Activated CD4-positive, alpha-beta T cell treated with anti-CD3 and anti-CD28 coated beads for 36 hours (primary cell): ENCODE measurements around the gene EIF4ENIF1. TPM values are rescaled to one million over a fixed set of nuclear protein-coding genes. Genes with fewer than 3 reads are reported as not detected.

Experiments used
- ATAC-seq: fragments of 200-7000 bp; cut with Tn5 transposase; one replicate; pipeline ENCODE4 v1.10.0; 2021; ENCODE audit warnings: mild to moderate bottlenecking, moderate library complexity
- CTCF ChIA-PET: fragments of 350-600 bp; sonication (Branson Sonifier 250); formaldehyde crosslinking; loops from one replicate; lab custom pipeline; 2021; ENCODE audit warnings: antibody characterized with exemption; lab: Charles Lee
- POLR2A ChIA-PET: fragments of 350-600 bp; sonication (Branson Sonifier 250); formaldehyde crosslinking; loops from one replicate; lab custom pipeline; 2021; ENCODE audit warnings: antibody characterized with exemption, inconsistent platforms; lab: Charles Lee
- DNase-seq: peaks from one replicate; pipeline ENCODE4 v3.0.0-alpha.2; 2020
- H3K27ac Mint-ChIP-seq: one replicate; pipeline ENCODE4 v1.8.0; 2021; ENCODE audit warnings: mixed read lengths
- H3K27me3 Mint-ChIP-seq: one replicate; pipeline ENCODE4 v1.8.0; 2021; ENCODE audit warnings: mixed read lengths
- H3K36me3 Mint-ChIP-seq: one replicate; pipeline ENCODE4 v1.8.0; 2021; ENCODE audit warnings: low read depth, mixed read lengths
- H3K4me1 Mint-ChIP-seq: one replicate; pipeline ENCODE4 v1.8.0; 2021; ENCODE audit warnings: mixed read lengths
- H3K4me3 Mint-ChIP-seq: one replicate; pipeline ENCODE4 v1.8.0; 2021; ENCODE audit warnings: mild to moderate bottlenecking, moderate library complexity, mixed read lengths
- H3K9me3 Mint-ChIP-seq: one replicate; pipeline ENCODE4 v1.8.0; 2021; ENCODE audit warnings: low read depth, mixed read lengths
- intact Hi-C, 2 experiments: fragments of 100-400 bp; cut with DNase I in 1 of 2; cut with micrococcal nuclease in 1 of 2; formaldehyde crosslinking; loops; one replicate each; pipeline versions ENCODE4 v1.14.2 to v1.15.1; 2022 to 2024; cut with DNase I, micrococcal nuclease
- total RNA-seq, 2 experiments: library from RNA; stranded (reverse); gene quantifications; one replicate each; pipeline ENCODE4 v1.2.3, GENCODE V29; 2021

EIF4ENIF1 gene
- total RNA-seq, 2 experiments from 2014 or later = 45.4 to 75.0 TPM

DNA sequence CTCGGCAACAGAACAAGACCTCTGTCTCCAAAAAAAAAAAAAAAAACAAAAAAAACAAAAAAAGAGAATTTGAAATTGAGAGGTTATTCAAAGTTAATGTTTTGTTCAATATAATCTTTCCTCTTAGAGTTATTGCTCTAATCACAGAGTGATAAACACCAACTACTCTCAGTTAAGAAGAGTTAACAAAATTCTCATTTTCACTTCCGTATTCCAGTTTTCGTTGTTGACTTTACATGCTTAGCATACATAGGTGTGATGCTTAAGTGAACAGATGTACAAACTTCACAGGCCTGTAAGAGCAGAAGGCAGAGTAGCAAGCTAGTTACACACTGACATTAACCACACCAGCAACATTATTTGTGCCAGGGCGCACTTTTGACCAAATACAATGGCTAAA is 12.3 kb downstream of the EIF4ENIF1 start:
- Mint-ChIP-seq H3K27ac (no peak overlapping the region), H3K4me1 (peaks cover 23% of the 10 kb centered on the region)

DNA sequence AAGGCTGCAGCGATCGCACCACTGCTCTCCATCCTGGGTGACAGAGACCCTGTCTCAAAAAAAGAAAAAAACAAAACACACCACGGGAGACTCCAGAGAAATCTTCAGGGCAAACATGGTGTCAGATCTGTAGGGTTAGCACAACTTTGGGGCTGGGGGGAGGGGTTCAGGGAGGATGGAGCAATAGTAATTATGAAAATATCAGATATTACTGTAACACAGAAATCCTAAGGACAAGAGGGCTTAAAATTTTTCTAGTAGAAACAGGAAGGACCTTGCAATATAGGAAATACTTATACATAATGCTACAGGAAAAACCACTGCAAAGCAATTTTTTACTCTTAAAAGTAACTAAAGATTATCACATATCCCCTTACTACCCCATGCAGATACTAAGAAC is 13.8 kb downstream of the EIF4ENIF1 start:
- intact Hi-C loops = no loop called here
- DNase-seq = no peak
- H3K36me3 Mint-ChIP-seq = peaks cover 54% of the 10 kb centered on the region
- no peaks in the 10 kb centered on the region for H3K27me3 Mint-ChIP-seq
- no peak overlapping the region for H3K4me3 Mint-ChIP-seq
- ChIA-PET CTCF (no interaction called here), POLR2A (interaction anchor here (0.7 kb wide), 1 partner anchor 58 kb away, joined by 3 read pairs; no protein-coding TSS in a partner anchor)
- ATAC-seq = peak; percentile 51
- H3K4me1 Mint-ChIP-seq = peaks cover 29% of the 10 kb centered on the region
- H3K27ac Mint-ChIP-seq = peak overlapping the region; percentile 5
- H3K9me3 Mint-ChIP-seq = no peaks in the 10 kb centered on the region

More for the DNA sequence above, 12.3 kb downstream of the EIF4ENIF1 start:
- Mint-ChIP-seq H3K4me3 (no peak overlapping the region), H3K9me3 (no peaks in the 10 kb centered on the region), H3K36me3 (peaks cover 57% of the 10 kb centered on the region), H3K27me3 (no peaks in the 10 kb centered on the region)
- DNase-seq = no peak
- CTCF ChIA-PET = no interaction called here
- intact Hi-C loops = no loop called here
- POLR2A ChIA-PET = interaction anchor here (0.7 kb wide), 1 partner anchor 133 kb away, joined by 3 read pairs; no protein-coding TSS in a partner anchor
- ATAC-seq = no peak

DNA sequence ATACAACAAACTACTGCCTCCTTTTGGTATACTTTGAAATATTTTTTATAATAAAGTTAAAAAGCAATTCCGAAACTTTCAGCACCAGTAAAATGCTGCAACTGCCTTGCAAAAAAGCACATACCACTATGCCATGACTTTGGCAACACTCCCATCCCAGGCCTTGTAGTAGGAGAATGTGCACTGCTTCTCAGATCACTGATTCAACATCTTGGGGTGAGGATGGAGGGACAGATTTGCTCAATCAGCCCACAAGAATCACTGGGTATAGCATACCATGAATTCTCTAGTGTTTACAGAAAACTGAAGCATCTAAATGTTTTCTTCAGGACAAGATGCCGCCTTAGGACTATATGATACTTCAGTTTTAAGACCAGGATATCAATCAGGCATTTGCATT is 14.9 kb downstream of the EIF4ENIF1 start:
- no peak overlapping the region for H3K27ac Mint-ChIP-seq

DNA sequence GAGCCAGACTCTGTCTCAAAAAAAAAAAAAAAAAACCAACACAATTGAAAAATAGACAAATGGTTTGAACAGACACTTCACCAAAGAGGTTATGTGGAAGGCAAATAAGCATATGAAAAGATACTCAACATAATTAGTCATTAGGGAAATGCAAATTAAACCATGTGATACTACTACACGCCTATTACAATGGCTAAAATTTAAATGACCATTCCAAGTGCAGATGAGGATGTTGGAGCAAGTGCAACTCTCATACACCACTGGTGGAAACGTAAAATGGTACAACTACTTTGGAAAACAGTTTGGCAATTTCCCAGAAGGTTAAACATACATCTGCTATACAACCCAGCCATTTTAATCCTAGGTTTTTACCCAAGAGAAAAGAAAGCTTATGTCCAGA is 24.3 kb downstream of the EIF4ENIF1 start:
- intact Hi-C loops = no loop called here
- Mint-ChIP-seq H3K27ac (no peak overlapping the region), H3K27me3 (no peaks in the 10 kb centered on the region), H3K4me1 (peaks cover 2% of the 10 kb centered on the region), H3K4me3 (no peak overlapping the region), H3K36me3 (peaks cover 65% of the 10 kb centered on the region), H3K9me3 (no peaks in the 10 kb centered on the region)
- ATAC-seq (no peak), DNase-seq (no peak)
- CTCF ChIA-PET = interaction anchor here (0.6 kb wide), 1 partner anchor 199 kb away, joined by 3 read pairs; no protein-coding TSS in a partner anchor
- POLR2A ChIA-PET = no interaction called here

More for the DNA sequence above, 14.9 kb downstream of the EIF4ENIF1 start:
- CTCF ChIA-PET = no interaction called here
- intact Hi-C loops = no loop called here
- POLR2A ChIA-PET = no interaction called here
- no peak for DNase-seq
- Mint-ChIP-seq H3K4me1 (peaks cover 29% of the 10 kb centered on the region), H3K4me3 (no peak overlapping the region), H3K9me3 (no peaks in the 10 kb centered on the region), H3K36me3 (peaks cover 47% of the 10 kb centered on the region), H3K27me3 (no peaks in the 10 kb centered on the region)
- ATAC-seq = no peak

DNA sequence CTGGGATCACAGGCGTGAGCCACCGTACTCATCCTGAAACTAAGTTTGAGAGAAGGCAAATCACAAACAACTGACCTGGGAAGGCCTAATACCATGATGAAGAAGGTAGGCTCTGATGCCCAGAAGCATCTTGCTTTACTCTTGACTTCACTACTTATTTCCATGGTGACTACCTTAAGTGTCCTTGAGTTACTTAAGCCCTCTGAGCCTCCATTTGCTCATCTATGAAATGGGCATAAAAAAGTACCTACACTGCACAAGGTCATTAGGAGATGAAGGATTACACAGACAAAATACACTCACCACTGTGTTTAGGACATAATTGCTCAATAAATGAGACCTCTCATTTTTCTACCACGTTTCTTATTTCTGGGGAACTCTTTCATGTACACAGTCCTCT is 27.9 kb downstream of the EIF4ENIF1 start:
- POLR2A ChIA-PET = no interaction called here
- no peak for DNase-seq
- CTCF ChIA-PET = interaction anchor here (0.6 kb wide), 1 partner anchor 18 kb away, joined by 4 read pairs; no protein-coding TSS in a partner anchor
- H3K9me3 Mint-ChIP-seq = no peaks in the 10 kb centered on the region
- no peak overlapping the region for H3K4me3 Mint-ChIP-seq
- intact Hi-C loops = no loop called here
- no peak for ATAC-seq
- no peak overlapping the region for H3K27ac Mint-ChIP-seq
- H3K36me3 Mint-ChIP-seq = peaks cover 56% of the 10 kb centered on the region
- peaks cover 2% of the 10 kb centered on the region for H3K4me1 Mint-ChIP-seq
- H3K27me3 Mint-ChIP-seq = no peaks in the 10 kb centered on the region

DNA sequence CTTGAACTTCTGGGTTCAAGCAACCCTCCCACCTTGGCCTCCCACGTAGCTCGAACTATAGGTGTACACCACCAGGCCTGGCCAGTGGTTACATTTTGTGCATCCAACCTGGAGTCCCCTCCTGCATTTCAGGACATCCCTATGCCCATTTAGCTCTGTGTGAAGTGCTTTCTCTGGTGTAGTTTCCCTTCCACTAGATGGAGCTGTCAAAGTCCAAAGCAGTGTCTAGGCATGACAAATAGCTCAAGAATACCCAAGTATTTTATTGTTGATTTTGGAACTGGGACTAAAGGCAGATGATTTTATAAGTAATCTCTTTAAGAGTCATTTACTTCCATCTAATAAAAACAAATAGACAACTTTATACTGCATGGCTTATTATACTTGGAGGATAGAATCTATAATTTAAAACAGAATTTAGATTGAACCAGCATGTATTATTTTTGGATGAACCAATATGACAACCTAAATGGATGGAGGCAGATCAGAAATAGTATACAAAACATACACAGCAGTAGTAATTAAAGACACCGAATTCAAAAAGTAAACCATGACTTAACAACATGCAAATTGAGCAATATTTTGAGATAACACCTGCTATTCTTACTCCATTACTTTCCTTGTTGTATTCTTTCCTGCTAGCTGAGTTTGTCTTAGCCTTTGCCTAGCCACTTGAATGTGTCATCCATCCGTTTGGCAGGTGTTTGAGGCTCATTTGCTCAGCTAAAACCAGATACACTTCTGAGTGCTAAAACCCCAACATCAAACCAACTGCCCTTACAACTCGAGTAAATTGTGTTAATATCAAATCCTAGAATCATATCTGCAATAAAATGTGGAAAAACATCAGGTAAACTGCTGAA is 37.7 kb downstream of the EIF4ENIF1 start:
- DNase-seq (no peak), ATAC-seq (peak; percentile 83)
- H3K4me1 Mint-ChIP-seq = no peaks in the 10 kb centered on the region
- H3K36me3 Mint-ChIP-seq = peaks cover 33% of the 10 kb centered on the region
- H3K27me3 Mint-ChIP-seq = no peaks in the 10 kb centered on the region
- ChIA-PET CTCF (interaction anchor here (0.5 to 1.7 kb wide), 14 partner anchors 13 to 531 kb away, joined by 3 to 8 read pairs (median 4); no protein-coding TSS in a partner anchor), POLR2A (no interaction called here)
- H3K9me3 Mint-ChIP-seq = no peaks in the 10 kb centered on the region
- no peak overlapping the region for H3K4me3 Mint-ChIP-seq
- H3K27ac Mint-ChIP-seq = peak overlapping the region; percentile 65
- intact Hi-C loops = loop anchor here in 1 of 2 experiments (1.0 kb wide), 1 partner anchor 182 kb away; no protein-coding TSS in a partner anchor

DNA sequence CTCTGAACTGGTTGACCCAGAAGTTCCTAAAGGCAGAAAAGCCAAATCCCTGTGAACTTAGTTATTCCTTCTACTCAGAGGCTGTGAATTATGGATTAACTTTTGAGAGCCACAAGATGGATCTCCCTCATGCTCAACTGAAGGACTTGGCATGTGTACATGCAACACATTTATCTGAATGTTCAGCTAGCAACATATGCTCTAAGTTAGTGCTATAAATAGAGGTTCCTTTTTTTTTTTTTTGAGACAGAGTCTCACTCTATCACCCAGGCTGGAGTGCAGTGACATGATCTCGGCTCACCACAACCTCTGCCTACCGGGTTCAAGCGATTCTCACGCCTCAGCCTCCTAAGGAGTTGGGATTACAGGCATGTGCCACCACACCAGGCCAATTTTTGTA is 40.1 kb downstream of the EIF4ENIF1 start:
- DNase-seq (no peak), ATAC-seq (no peak)
- peaks cover 3% of the 10 kb centered on the region for H3K4me1 Mint-ChIP-seq
- H3K4me3 Mint-ChIP-seq = no peak overlapping the region
- no peaks in the 10 kb centered on the region for H3K27me3 Mint-ChIP-seq
- POLR2A ChIA-PET = no interaction called here
- intact Hi-C loops = loop anchor here in 1 of 2 experiments (5.0 kb wide), 1 partner anchor 183 kb away; no protein-coding TSS in a partner anchor
- H3K36me3 Mint-ChIP-seq = peaks cover 40% of the 10 kb centered on the region
- no peaks in the 10 kb centered on the region for H3K9me3 Mint-ChIP-seq
- H3K27ac Mint-ChIP-seq = no peak overlapping the region
- CTCF ChIA-PET = interaction anchor here (0.8 to 0.9 kb wide), 3 partner anchors 9 to 20 kb away, joined by 3 to 4 read pairs (median 3); no protein-coding TSS in a partner anchor

DNA sequence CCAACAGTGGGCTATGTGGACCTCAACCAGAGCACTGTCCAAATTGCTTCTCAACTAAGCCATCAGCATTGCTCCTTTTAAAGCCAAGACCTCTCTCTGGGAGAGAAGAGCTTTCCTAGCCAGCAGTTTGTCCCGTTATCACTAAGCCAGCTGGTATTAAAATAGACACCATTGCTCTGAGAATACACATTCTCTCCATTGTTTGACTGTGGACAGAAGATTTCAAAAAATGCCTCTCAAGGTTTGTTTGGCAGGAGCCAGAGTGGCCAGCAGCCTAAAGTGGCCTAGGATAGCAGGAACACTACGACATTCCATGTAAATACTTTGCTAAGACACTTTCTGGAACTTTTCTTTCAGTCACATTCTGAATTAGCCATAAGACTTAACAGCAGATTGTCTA is 41.3 kb downstream of the EIF4ENIF1 start:
- DNase-seq (no peak), ATAC-seq (no peak)
- Mint-ChIP-seq H3K4me1 (peaks cover 3% of the 10 kb centered on the region), H3K9me3 (no peaks in the 10 kb centered on the region), H3K27ac (no peak overlapping the region), H3K4me3 (no peak overlapping the region), H3K27me3 (no peaks in the 10 kb centered on the region), H3K36me3 (peaks cover 42% of the 10 kb centered on the region)
- CTCF ChIA-PET = interaction anchor here (0.6 to 1.4 kb wide), 4 partner anchors 10 to 126 kb away, joined by 3 to 6 read pairs (median 3); no protein-coding TSS in a partner anchor
- intact Hi-C loops = loop anchor here in 1 of 2 experiments (5.0 kb wide), 1 partner anchor 184 kb away; no protein-coding TSS in a partner anchor
- POLR2A ChIA-PET = no interaction called here

DNA sequence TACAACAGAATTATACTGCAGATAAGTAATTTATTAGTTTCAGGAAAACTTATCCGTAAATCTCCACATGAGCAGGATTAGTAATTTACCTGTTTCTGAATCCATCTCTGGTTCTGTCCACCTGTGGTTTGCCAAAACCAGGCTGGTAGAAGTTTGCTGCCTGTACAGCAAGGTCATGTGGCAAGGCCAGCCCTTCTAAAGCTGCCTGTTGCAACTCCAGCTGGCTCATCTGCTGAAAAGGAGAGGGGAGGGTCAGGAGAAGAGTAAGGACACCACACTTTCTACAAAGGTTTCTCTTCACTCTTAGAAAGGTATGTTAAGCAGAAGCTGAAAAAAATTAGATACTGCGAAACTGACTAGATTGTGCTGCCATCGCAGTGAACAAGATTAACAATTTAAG is 42.3 kb downstream of the EIF4ENIF1 start:
- ChIA-PET POLR2A (no interaction called here), CTCF (interaction anchor here (0.6 to 1.3 kb wide), 4 partner anchors 9 to 136 kb away, joined by 3 to 6 read pairs (median 4); no protein-coding TSS in a partner anchor)
- Mint-ChIP-seq H3K4me3 (no peak overlapping the region), H3K27ac (no peak overlapping the region), H3K9me3 (no peaks in the 10 kb centered on the region), H3K27me3 (no peaks in the 10 kb centered on the region), H3K36me3 (peaks cover 50% of the 10 kb centered on the region), H3K4me1 (peaks cover 3% of the 10 kb centered on the region)
- DNase-seq (no peak), ATAC-seq (no peak)
- intact Hi-C loops = loop anchor here in 1 of 2 experiments (5.0 kb wide), 1 partner anchor 185 kb away; no protein-coding TSS in a partner anchor

DNA sequence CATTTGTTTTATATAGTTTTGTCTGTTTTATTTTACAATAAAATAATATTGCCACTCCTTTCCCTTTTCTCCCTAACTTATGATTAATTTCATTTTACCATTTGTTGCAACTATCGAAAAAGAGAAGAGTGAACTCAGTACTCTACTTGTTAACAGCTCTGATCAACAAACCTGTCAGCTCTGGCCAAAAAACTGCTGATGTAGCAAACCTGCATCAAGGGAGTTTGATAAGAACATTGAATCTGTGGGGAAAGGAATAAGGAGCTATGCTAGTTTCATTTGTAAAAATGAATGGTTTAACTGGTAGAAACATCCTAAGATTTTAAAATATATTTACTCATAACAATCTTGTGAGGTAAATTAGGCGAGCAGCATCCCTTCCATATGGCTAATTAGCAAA is 42.9 kb downstream of the EIF4ENIF1 start:
- Mint-ChIP-seq H3K4me1 (peaks cover 3% of the 10 kb centered on the region), H3K4me3 (no peak overlapping the region), H3K9me3 (no peaks in the 10 kb centered on the region), H3K27ac (no peak overlapping the region), H3K36me3 (peaks cover 55% of the 10 kb centered on the region), H3K27me3 (no peaks in the 10 kb centered on the region)
- DNase-seq (no peak), ATAC-seq (no peak)
- POLR2A ChIA-PET = no interaction called here
- intact Hi-C loops = loop anchor here in 1 of 2 experiments (5.0 kb wide), 1 partner anchor 186 kb away; no protein-coding TSS in a partner anchor
- CTCF ChIA-PET = interaction anchor here (1.0 to 1.3 kb wide), 2 partner anchors 36 to 136 kb away, joined by 3 to 6 read pairs; no protein-coding TSS in a partner anchor

DNA sequence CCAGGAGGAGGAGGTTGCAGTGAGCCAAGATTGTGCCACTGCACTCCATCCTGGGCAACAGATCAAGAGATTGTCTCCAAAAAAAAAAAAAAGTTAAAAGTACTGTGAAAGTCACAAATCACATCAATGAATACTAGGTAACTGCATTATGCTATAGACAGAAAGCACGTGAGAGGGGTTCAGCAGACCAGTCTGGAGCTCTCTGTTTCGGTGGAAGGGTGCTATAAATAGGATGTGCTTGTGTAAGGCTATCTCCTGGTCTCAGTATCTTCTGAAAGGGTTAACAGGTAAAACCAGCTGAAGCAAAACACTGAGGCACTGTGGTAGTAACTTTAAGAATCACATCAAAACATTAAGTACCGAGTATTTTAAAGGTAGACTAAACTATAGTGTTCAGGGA is 43.4 kb downstream of the EIF4ENIF1 start:
- H3K27ac Mint-ChIP-seq = no peak overlapping the region
- H3K9me3 Mint-ChIP-seq = no peaks in the 10 kb centered on the region
- peaks cover 55% of the 10 kb centered on the region for H3K36me3 Mint-ChIP-seq
- intact Hi-C loops = loop anchor here in 1 of 2 experiments (5.0 kb wide), 1 partner anchor 186 kb away; no protein-coding TSS in a partner anchor
- DNase-seq (no peak), ATAC-seq (no peak)
- CTCF ChIA-PET = interaction anchor here (0.6 to 1.3 kb wide), 2 partner anchors 135 to 590 kb away, joined by 3 read pairs; no protein-coding TSS in a partner anchor
- no peak overlapping the region for H3K4me3 Mint-ChIP-seq
- POLR2A ChIA-PET = no interaction called here
- H3K27me3 Mint-ChIP-seq = no peaks in the 10 kb centered on the region
- H3K4me1 Mint-ChIP-seq = peaks cover 3% of the 10 kb centered on the region
